Effector memory CD4-positive, alpha-beta T cell (primary cell): ENCODE data around the gene PACS1.
"Not testable (repeated sequence)": the region's sequence is repeated elsewhere in the genome, so short reads cannot be mapped to it uniquely, and the experiment has no call there.

ENCODE experiments used
- DNase-seq, 3 donors: peaks; one replicate each; pipeline ENCODE4 v3.0.0-alpha.2; 2020
- H3K27ac ChIP-seq: 2 replicates; pipeline ENCODE4 v1.7.0; 2013; ENCODE audit warnings: mild to moderate bottlenecking, low read length, moderate library complexity; ENCODE audit not compliant: insufficient read depth, poor library complexity, severe bottlenecking
- H3K27me3 ChIP-seq: replicated peaks from 2 replicates; pipeline ENCODE4 v1.7.0; 2013; ENCODE audit warnings: mild to moderate bottlenecking, low read length; ENCODE audit not compliant: insufficient read depth, control insufficient read depth, poor library complexity, severe bottlenecking
- H3K36me3 ChIP-seq: 2 replicates; pipeline ENCODE4 v1.7.0; 2013; ENCODE audit warnings: mild to moderate bottlenecking, low read length, moderate library complexity; ENCODE audit not compliant: control insufficient read depth, insufficient read depth
- H3K4me1 ChIP-seq: 2 replicates; pipeline ENCODE4 v1.7.0; 2013; ENCODE audit warnings: low read length, mild to moderate bottlenecking; ENCODE audit not compliant: control insufficient read depth, insufficient read depth, poor library complexity, severe bottlenecking
- H3K4me3 ChIP-seq: 2 replicates; pipeline ENCODE4 v1.7.0; 2013; ENCODE audit warnings: low read length, low read depth, mild to moderate bottlenecking; ENCODE audit not compliant: insufficient read depth, poor library complexity, severe bottlenecking
- H3K9me3 ChIP-seq: 2 replicates; pipeline ENCODE4 v1.7.0; 2013; ENCODE audit warnings: mild to moderate bottlenecking, low read length, moderate library complexity; ENCODE audit not compliant: control insufficient read depth

PACS1 gene

GRCh38 chr11:66107600-66108510 is 37.8 kb downstream of the PACS1 start:
- DNase-seq = no peak

GRCh38 chr11:66109294-66109693 is 39.2 kb downstream of the PACS1 start:
- Histone ChIP-seq H3K36me3 (peaks cover 5% of the 10 kb centered on the region), H3K9me3 (no peaks in the 10 kb centered on the region), H3K27ac (no peak overlapping the region), H3K27me3 (no peaks in the 10 kb centered on the region), H3K4me1 (peaks cover 43% of the 10 kb centered on the region), H3K4me3 (no peak overlapping the region)
- DNase-seq = no peak

More at GRCh38 chr11:66107600-66108510, 37.8 kb downstream of the PACS1 start:
- H3K4me1 ChIP-seq = peaks cover 42% of the 10 kb centered on the region
- peaks cover 5% of the 10 kb centered on the region for H3K36me3 ChIP-seq
- H3K27ac ChIP-seq = no peak overlapping the region
- H3K27me3 ChIP-seq = no peaks in the 10 kb centered on the region
- H3K4me3 ChIP-seq = no peak overlapping the region
- H3K9me3 ChIP-seq = no peaks in the 10 kb centered on the region

GRCh38 chr11:66111158-66111557 is 41.1 kb downstream of the PACS1 start:
- H3K27me3 ChIP-seq = no peaks in the 10 kb centered on the region
- no peaks in the 10 kb centered on the region for H3K9me3 ChIP-seq
- H3K4me3 ChIP-seq = no peak overlapping the region
- peaks cover 57% of the 10 kb centered on the region for H3K4me1 ChIP-seq
- peaks cover 5% of the 10 kb centered on the region for H3K36me3 ChIP-seq
- no peak overlapping the region for H3K27ac ChIP-seq
- DNase-seq = no peak

GRCh38 chr11:66112041-66112491 is 42.0 kb downstream of the PACS1 start:
- H3K27me3 ChIP-seq = no peaks in the 10 kb centered on the region
- no peaks in the 10 kb centered on the region for H3K9me3 ChIP-seq
- H3K27ac ChIP-seq = no peak overlapping the region
- no peak for DNase-seq
- H3K36me3 ChIP-seq = peaks cover 3% of the 10 kb centered on the region
- no peak overlapping the region for H3K4me3 ChIP-seq
- peaks cover 59% of the 10 kb centered on the region for H3K4me1 ChIP-seq

- H3K27me3 ChIP-seq = no peaks in the 10 kb centered on the region
- peak overlapping the region; percentile 24 for H3K27ac ChIP-seq
- DNase-seq = no peak
- H3K4me1 ChIP-seq = peaks cover 58% of the 10 kb centered on the region
- no peaks in the 10 kb centered on the region for H3K9me3 ChIP-seq
- H3K4me3 ChIP-seq = no peak overlapping the region
- H3K36me3 ChIP-seq = no peaks in the 10 kb centered on the region
Observed at GRCh38 chr11:66112601-66113499, 42.8 kb downstream of the PACS1 start.

GRCh38 chr11:66114957-66115356 is 44.9 kb downstream of the PACS1 start:
- H3K27me3 ChIP-seq, H3K36me3 ChIP-seq, H3K9me3 ChIP-seq, H3K4me3 ChIP-seq, DNase-seq: not testable (repeated sequence)
- peak overlapping the region; percentile 57 for H3K27ac ChIP-seq
- H3K4me1 ChIP-seq = peaks cover 70% of the 10 kb centered on the region

GRCh38 chr11:66115638-66116301 is 45.7 kb downstream of the PACS1 start:
- Histone ChIP-seq H3K9me3 (no peaks in the 10 kb centered on the region), H3K36me3 (no peaks in the 10 kb centered on the region), H3K27me3 (no peaks in the 10 kb centered on the region), H3K4me3 (peak overlapping the region; percentile 15), H3K27ac (peak overlapping the region; percentile 57), H3K4me1 (peaks cover 78% of the 10 kb centered on the region)
- DNase-seq = no peak

GRCh38 chr11:66116576-66117361 is 46.7 kb downstream of the PACS1 start:
- Histone ChIP-seq H3K4me1 (peaks cover 79% of the 10 kb centered on the region), H3K9me3 (no peaks in the 10 kb centered on the region), H3K36me3 (no peaks in the 10 kb centered on the region), H3K27me3 (no peaks in the 10 kb centered on the region), H3K4me3 (peak overlapping the region; percentile 10), H3K27ac (peak overlapping the region; percentile 57)
- DNase-seq = no peak

- Histone ChIP-seq H3K4me3 (no peak overlapping the region), H3K27ac (no peak overlapping the region), H3K36me3 (no peaks in the 10 kb centered on the region), H3K27me3 (no peaks in the 10 kb centered on the region), H3K4me1 (peaks cover 63% of the 10 kb centered on the region), H3K9me3 (no peaks in the 10 kb centered on the region)
- no peak for DNase-seq
Observed at GRCh38 chr11:66118847-66119246, 48.8 kb downstream of the PACS1 start.
